Astrocyte of the spinal cord (primary cell): ENCODE measurements around the gene CDS2.

ENCODE experiments used
- DNase-seq: peaks from one replicate; pipeline ENCODE4 v3.0.0; 2011; ENCODE audit warnings: low read depth, low spot score
- H3K4me3 ChIP-seq: 2 replicates; pipeline ENCODE4 v1.5.1; 2011; ENCODE audit warnings: low read depth, mild to moderate bottlenecking, low read length, moderate library complexity
- CTCF ChIP-seq: IDR thresholded peaks from 2 replicates; pipeline ENCODE4 v1.5.1; 2012; ENCODE audit warnings: low read depth, mild to moderate bottlenecking, low read length, inconsistent platforms
- in situ Hi-C: cut with HindIII; loops from 2 replicates; pipeline ENCODE4 v1.10.0; 2017; ENCODE audit warnings: low sequenced_read_pairs

CDS2 gene

GRCh38 chr20:5212907-5213487, 86.2 kb downstream of the CDS2 start:
- DNase-seq = no peak
- H3K4me3 ChIP-seq = no peak overlapping the region
- in situ Hi-C loops = no loop called here
- no peak for TF ChIP-seq CTCF

GRCh38 chr20:5214826-5215225, 88.0 kb downstream of the CDS2 start:
- in situ Hi-C loops = no loop called here
- TF ChIP-seq CTCF = no peak
- DNase-seq = no peak
- no peak overlapping the region for H3K4me3 ChIP-seq

GRCh38 chr20:5215672-5216304, 89.0 kb downstream of the CDS2 start:
- in situ Hi-C loops = no loop called here
- no peak for DNase-seq
- no peak overlapping the region for H3K4me3 ChIP-seq
- no peak for TF ChIP-seq CTCF

GRCh38 chr20:5216663-5217062, 89.9 kb downstream of the CDS2 start:
- no peak overlapping the region for H3K4me3 ChIP-seq
- no peak for TF ChIP-seq CTCF
- in situ Hi-C loops = no loop called here
- DNase-seq = no peak

- no peak for DNase-seq
- no peak for TF ChIP-seq CTCF
- in situ Hi-C loops = no loop called here
- H3K4me3 ChIP-seq = no peak overlapping the region
These were observed 90.8 kb downstream of the CDS2 start for GRCh38 chr20:5217616-5218015.

- TF ChIP-seq CTCF = no peak
- in situ Hi-C loops = no loop called here
- no peak for DNase-seq
- no peak overlapping the region for H3K4me3 ChIP-seq
These were observed 93.7 kb downstream of the CDS2 start for GRCh38 chr20:5220321-5221060.
